Smooth muscle cell (in vitro differentiated cells): ENCODE data around the gene PTPRF. TPM values are rescaled to one million over a fixed set of nuclear protein-coding genes. Genes with fewer than 3 reads are reported as not detected.

Experiments used
- DNase-seq: peaks from one replicate; lab custom pipeline; 2025; ENCODE audit not compliant: unreplicated experiment; lab: John Stamatoyannopoulos, UW
- H2AFZ ChIP-seq: fragments of 200-600 bp; sonication (generic); 2 replicates; pipeline ENCODE4 v1.6.0; 2016; ENCODE audit warnings: antibody characterized with exemption, low read depth, mild to moderate bottlenecking
- H3F3A ChIP-seq: fragments of 200-600 bp; sonication (generic); 2 replicates; pipeline ENCODE4 v1.6.0; 2017; ENCODE audit warnings: antibody characterized with exemption, low read depth
- H3K27ac ChIP-seq: fragments of 200-600 bp; sonication (generic); 2 replicates; pipeline ENCODE4 v1.5.1; 2016; ENCODE audit warnings: low read depth, mild to moderate bottlenecking
- H3K27me3 ChIP-seq: fragments of 200-600 bp; sonication (generic); 2 replicates; pipeline ENCODE4 v1.6.1; 2016; ENCODE audit warnings: low read depth, mild to moderate bottlenecking
- H3K36me3 ChIP-seq: fragments of 200-600 bp; sonication (generic); 2 replicates; pipeline ENCODE4 v1.5.1; 2016; ENCODE audit warnings: low read depth
- H3K4me1 ChIP-seq: fragments of 200-600 bp; sonication (generic); 2 replicates; pipeline ENCODE4 v1.5.1; 2016; ENCODE audit warnings: low read depth
- H3K4me2 ChIP-seq: fragments of 200-600 bp; sonication (generic); 2 replicates; pipeline ENCODE4 v1.6.0; 2016; ENCODE audit warnings: mild to moderate bottlenecking
- H3K4me3 ChIP-seq: fragments of 200-600 bp; sonication (generic); 2 replicates; pipeline ENCODE4 v1.5.1; 2016; ENCODE audit warnings: mild to moderate bottlenecking
- H3K79me2 ChIP-seq: fragments of 200-600 bp; sonication (generic); 2 replicates; pipeline ENCODE4 v1.6.0; 2016; ENCODE audit warnings: low read depth, mild to moderate bottlenecking
- H3K9ac ChIP-seq: fragments of 200-600 bp; sonication (generic); 2 replicates; pipeline ENCODE4 v1.6.0; 2016; ENCODE audit warnings: low read depth
- H3K9me3 ChIP-seq: fragments of 200-600 bp; sonication (generic); replicated peaks from 2 replicates; pipeline ENCODE4 v1.5.1; 2016; ENCODE audit warnings: low read depth
- H4K20me1 ChIP-seq: fragments of 200-600 bp; sonication (generic); 2 replicates; pipeline ENCODE4 v1.6.0; 2016; ENCODE audit warnings: low read depth
- CTCF ChIP-seq: fragments of 200-600 bp; sonication (generic); IDR thresholded peaks from 2 replicates; pipeline ENCODE4 v1.5.1; 2017; ENCODE audit warnings: borderline replicate concordance, mild to moderate bottlenecking, antibody characterized with exemption; ENCODE audit not compliant: insufficient read depth, poor library complexity, severe bottlenecking
- WGBS: methylation state at CpG from one replicate; pipeline ENCODE4 v1.1.7; 2016; ENCODE audit warnings: low lambda C conversion rate; 5-methylcytosine and 5-hydroxymethylcytosine counted together
- polyA plus RNA-seq: library from polyadenylated mRNA; unstranded; fragments of >200 nt; fragmentation: Nextera tagmentation; extraction: Ambion mirVana; gene quantifications from 2 replicates; pipeline ENCODE4 v1.2.1, GENCODE V29; 2016
- total RNA-seq: library from RNA; depleted of rRNA; stranded (reverse); fragments of >200 nt; gene quantifications from 2 replicates; pipeline ENCODE4 v1.2.3, GENCODE V29; 2014

PTPRF gene
- total and polyA plus RNA-seq, 2 experiments from 2014 or later, result 39.9 to 71.0 TPM

- Histone ChIP-seq H3K27ac (no peak overlapping the region), H3K4me3 (no peak overlapping the region), H3K36me3 (no peaks in the 10 kb centered on the region), H3K4me1 (peaks cover 13% of the 10 kb centered on the region), H3K4me2 (no peak overlapping the region), H2AFZ (no peak overlapping the region), H3K9ac (no peak overlapping the region), H3K9me3 (no peaks in the 10 kb centered on the region), H3F3A (peaks cover 13% of the 10 kb centered on the region), H3K79me2 (no peaks in the 10 kb centered on the region), H4K20me1 (peaks cover 8% of the 10 kb centered on the region), H3K27me3 (no peaks in the 10 kb centered on the region)
- no peak for DNase-seq
- WGBS, result 98% methylated on average over 16 of the region's 16 CpGs
- no peak for TF ChIP-seq CTCF
Observed at GRCh38 chr1:43566382-43567044, 35.8 kb downstream of the PTPRF start.

- H3K27ac ChIP-seq, result no peak overlapping the region
- no peaks in the 10 kb centered on the region for H3K36me3 ChIP-seq
- H3F3A ChIP-seq, result peaks cover 3% of the 10 kb centered on the region
- H3K27me3 ChIP-seq, result no peaks in the 10 kb centered on the region
- H3K79me2 ChIP-seq, result no peaks in the 10 kb centered on the region
- no peak overlapping the region for H2AFZ ChIP-seq
- no peak overlapping the region for H3K9ac ChIP-seq
- peaks cover 8% of the 10 kb centered on the region for H4K20me1 ChIP-seq
- TF ChIP-seq CTCF, result no peak
- H3K4me1 ChIP-seq, result peaks cover 13% of the 10 kb centered on the region
- no peaks in the 10 kb centered on the region for H3K9me3 ChIP-seq
- no peak overlapping the region for H3K4me3 ChIP-seq
- H3K4me2 ChIP-seq, result no peak overlapping the region
- DNase-seq, result no peak
- 46% methylated on average over 4 of the region's 6 CpGs for WGBS
Observed at GRCh38 chr1:43569175-43569574, 38.5 kb downstream of the PTPRF start.

- H3K79me2 ChIP-seq, result no peaks in the 10 kb centered on the region
- DNase-seq, result no peak
- H4K20me1 ChIP-seq, result peaks cover 4% of the 10 kb centered on the region
- H3K4me2 ChIP-seq, result no peak overlapping the region
- no peak overlapping the region for H3K4me3 ChIP-seq
- H3K9ac ChIP-seq, result no peak overlapping the region
- no peaks in the 10 kb centered on the region for H3K9me3 ChIP-seq
- H3F3A ChIP-seq, result no peaks in the 10 kb centered on the region
- H3K27me3 ChIP-seq, result no peaks in the 10 kb centered on the region
- H3K27ac ChIP-seq, result no peak overlapping the region
- WGBS, result 85% methylated on average over 9 of the region's 9 CpGs
- TF ChIP-seq CTCF, result no peak
- H2AFZ ChIP-seq, result no peak overlapping the region
- H3K4me1 ChIP-seq, result peaks cover 7% of the 10 kb centered on the region
- H3K36me3 ChIP-seq, result no peaks in the 10 kb centered on the region
Observed at GRCh38 chr1:43570277-43570676, 39.6 kb downstream of the PTPRF start.

- Histone ChIP-seq H3K9ac (no peak overlapping the region), H3K79me2 (no peaks in the 10 kb centered on the region), H3K4me2 (no peak overlapping the region), H2AFZ (no peak overlapping the region), H3K36me3 (no peaks in the 10 kb centered on the region), H3K4me3 (no peak overlapping the region), H3F3A (no peaks in the 10 kb centered on the region), H3K27ac (no peak overlapping the region), H3K9me3 (no peaks in the 10 kb centered on the region), H4K20me1 (peaks cover 4% of the 10 kb centered on the region), H3K27me3 (no peaks in the 10 kb centered on the region), H3K4me1 (peaks cover 4% of the 10 kb centered on the region)
- DNase-seq, result no peak
- no peak for TF ChIP-seq CTCF
- WGBS, result 93% methylated on average over 14 of the region's 14 CpGs
Observed at GRCh38 chr1:43570715-43571114, 40.0 kb downstream of the PTPRF start.
